GM21723 (cell line): ENCODE measurements around the gene SYNGR4.

Experiments
- ATAC-seq: cut with Tn5 transposase; IDR thresholded peaks from one replicate; pipeline ENCODE4 v1.9.1; 2021; ENCODE audit warnings: mild to moderate bottlenecking, moderate library complexity; ENCODE audit not compliant: unreplicated experiment

SYNGR4 gene

DNA sequence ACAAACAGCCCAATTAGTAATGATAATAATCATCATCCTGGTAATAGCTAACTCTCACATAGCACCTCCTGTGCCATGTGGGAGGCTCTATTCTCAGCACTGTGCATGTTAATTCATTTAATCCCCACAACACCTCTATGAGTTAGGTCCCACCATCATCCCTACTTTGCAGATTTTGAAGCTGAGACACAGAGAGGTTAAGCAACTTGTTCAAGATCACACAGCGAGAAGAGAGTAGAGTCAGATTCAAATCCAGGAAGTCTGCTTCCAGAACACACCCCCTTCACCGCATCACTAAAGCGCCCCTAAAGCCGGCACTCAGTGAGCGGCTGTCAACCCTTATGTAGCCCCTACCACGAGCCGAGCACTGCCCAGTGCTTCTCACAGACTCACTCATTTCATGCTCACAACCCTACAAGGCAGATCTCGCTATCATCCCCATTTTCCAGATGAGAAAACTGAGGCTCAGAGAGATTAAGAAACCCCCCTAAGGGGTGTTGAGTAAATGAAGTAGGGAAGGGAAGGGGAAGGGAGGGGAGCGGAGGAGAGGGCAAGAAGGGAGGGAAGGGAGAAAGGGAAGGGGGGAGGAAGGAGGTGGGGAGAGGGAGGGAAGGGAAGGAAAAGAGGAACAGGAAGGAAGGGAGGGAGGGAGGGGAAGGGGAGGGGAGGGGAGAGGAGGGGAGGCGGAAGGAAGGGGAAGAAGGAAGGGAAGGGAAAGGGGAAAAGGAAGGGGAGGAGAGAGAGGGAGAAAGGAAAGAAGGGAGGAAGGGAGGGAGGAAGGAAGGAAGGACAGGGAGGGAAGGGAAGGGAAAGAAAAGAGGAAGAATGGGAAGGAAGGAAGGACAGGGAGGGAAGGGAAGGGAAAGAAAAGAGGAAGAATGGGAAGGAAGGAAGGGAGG lies 22.4 kb upstream of the SYNGR4 start:
- ATAC-seq, result no peak

- ATAC-seq, result no peak
These were observed 21.8 kb upstream of the SYNGR4 start for GRCh38 chr19:48342414-48342738.

GRCh38 chr19:48342841-48343540 lies 21.2 kb upstream of the SYNGR4 start:
- no peak for ATAC-seq

DNA sequence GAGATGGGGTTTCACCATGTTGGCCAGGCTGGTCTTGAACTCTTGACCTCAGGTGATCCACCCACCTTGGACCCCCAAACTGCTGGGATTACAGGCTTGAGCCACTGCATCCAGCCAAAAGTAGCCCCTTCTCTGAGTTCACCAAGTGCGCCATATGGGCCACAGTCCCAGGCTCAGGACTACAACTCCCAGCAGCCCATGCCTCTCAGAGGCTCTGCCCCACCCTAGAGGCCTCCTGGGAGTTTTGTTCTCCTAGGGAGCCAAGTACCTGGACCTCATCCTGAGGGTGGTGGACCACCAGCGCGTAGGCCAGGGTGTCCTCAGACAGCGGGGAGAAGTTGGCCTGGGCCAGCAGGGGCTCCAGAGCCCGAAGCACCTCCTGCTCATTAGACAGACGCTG lies 19.3 kb upstream of the SYNGR4 start:
- no peak for ATAC-seq

- no peak for ATAC-seq
These were observed 18.0 kb upstream of the SYNGR4 start for GRCh38 chr19:48346191-48346590.

DNA sequence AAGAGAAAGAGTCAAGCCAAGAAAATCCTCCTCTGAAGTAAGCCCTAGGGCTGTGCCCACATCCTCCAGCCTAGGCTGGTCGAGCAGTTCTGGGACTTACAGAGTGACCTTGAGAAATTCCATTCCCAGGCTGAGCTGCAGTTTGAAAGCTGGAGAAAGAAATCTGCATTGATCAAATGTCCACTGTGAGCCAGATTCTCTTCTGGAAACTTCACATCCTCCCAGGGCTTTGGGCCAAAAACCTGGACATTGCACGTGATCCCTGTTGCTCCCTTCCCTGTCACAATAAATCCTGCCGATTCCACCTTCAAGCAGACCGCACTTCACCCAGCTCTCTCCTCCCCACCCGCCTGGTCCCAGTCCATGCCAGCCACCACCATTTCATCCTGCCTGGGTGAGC lies 16.1 kb upstream of the SYNGR4 start:
- ATAC-seq, result no peak

- no peak for ATAC-seq
These were observed 15.4 kb upstream of the SYNGR4 start for GRCh38 chr19:48348737-48349136.

DNA sequence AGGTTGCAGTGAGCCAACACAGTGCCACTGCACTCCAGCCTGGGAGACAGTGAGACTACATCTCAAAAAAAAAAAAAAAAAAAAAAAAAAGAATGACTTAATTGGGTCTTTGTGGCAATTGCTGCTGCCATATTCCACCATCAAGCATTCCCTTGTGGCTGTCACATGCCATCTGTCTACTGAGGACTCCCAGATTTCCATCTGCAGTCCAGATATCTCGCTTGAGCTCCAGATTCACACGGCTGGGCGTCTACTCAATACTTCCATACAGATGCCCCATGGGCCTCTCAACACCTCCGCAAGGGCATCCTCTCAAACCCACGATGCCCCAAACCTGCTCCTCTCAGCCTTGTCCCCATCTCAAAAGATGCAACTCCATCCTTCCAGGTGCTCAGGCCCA lies 13.3 kb upstream of the SYNGR4 start:
- no peak for ATAC-seq

GRCh38 chr19:48351341-48351752 lies 12.8 kb upstream of the SYNGR4 start:
- ATAC-seq, result no peak

DNA sequence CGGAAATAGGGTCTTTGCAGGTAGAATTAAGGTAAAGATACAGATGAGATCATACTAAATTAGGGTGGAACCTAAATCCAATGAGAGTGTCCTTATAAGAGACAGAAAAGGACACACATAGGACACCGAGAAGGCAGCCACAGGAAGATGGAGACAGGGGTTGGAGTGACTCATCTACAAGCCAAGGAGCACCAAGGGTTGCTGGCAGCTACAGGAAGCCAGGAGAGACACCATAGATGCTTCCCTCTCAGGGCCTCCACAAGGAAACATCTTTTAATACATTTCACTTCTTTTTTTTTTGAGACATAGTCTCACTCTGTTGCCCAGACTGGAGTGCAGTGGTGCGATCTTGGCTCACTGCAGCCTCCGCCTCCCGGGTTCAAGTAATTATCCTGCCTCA lies 10.5 kb upstream of the SYNGR4 start:
- no peak for ATAC-seq

GRCh38 chr19:48354332-48354992 lies 9.7 kb upstream of the SYNGR4 start:
- ATAC-seq, result no peak

DNA sequence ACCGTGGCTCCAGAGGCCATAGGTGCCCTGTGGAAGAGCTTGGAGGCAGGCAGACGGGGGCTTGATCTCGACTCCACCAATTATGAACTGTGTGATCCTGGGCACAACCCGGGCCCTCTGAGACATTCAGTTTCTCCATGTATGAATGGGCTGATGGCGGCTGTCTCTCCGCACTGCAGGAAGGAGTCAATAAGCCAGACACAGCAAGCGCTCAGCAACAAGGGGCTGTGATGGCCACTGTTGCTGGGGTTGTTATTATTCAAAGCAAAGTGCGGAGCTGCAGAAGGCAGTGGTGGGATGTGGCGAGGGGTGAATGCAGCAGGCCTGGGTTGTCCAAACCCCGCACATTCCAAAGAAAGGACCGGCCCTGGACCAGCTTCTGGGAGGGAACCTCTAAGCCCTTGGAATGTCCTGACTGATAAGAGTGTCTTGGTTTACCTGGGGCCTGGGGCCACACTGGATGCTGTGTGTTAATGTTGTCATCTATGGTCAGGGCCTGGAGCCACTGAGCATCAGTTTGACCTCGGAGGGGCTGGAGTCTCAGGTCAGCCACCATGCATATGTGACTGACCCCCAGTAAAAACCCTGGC lies 8.7 kb upstream of the SYNGR4 start:
- ATAC-seq, result no peak

GRCh38 chr19:48359123-48359522 lies 5.0 kb upstream of the SYNGR4 start:
- no peak for ATAC-seq

DNA sequence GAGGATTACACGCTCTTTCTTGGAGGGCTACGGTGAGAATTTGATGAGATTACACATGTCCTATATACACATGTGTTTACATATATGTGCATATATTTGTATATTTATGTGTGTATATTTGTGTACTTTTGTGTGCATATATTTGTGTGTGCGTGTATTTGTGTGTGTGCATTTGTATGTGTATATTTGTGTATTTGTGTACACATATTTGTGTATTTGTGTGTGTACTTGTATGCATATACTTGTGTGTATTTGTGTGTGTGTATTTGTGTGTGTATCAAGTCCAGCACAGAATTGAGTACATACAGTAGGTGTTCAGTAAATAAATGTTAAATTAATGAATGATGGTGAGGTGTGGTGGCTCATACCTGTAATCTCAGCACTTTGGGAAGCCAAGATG lies 2.3 kb upstream of the SYNGR4 start:
- ATAC-seq, result no peak

GRCh38 chr19:48362716-48363499 lies 1.3 kb upstream of the SYNGR4 start:
- peak; percentile 60 for ATAC-seq

DNA sequence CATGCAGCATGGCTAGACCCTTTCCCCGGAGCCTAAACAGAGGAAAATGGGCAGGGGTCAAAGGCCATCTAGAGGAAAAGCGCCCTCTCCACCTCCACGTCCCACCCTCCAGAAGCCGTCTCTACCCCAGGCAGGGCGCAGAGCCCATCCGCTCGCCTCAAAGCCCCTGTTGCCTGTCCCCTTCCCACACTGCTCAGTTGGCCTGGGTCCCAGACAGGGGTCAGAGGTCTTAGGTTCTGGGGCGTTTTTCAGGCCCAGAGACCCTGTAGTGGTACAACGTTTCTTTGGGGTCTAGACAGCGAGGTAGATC lies 712 bp upstream of the SYNGR4 start:
- ATAC-seq, result peak; percentile 6

DNA sequence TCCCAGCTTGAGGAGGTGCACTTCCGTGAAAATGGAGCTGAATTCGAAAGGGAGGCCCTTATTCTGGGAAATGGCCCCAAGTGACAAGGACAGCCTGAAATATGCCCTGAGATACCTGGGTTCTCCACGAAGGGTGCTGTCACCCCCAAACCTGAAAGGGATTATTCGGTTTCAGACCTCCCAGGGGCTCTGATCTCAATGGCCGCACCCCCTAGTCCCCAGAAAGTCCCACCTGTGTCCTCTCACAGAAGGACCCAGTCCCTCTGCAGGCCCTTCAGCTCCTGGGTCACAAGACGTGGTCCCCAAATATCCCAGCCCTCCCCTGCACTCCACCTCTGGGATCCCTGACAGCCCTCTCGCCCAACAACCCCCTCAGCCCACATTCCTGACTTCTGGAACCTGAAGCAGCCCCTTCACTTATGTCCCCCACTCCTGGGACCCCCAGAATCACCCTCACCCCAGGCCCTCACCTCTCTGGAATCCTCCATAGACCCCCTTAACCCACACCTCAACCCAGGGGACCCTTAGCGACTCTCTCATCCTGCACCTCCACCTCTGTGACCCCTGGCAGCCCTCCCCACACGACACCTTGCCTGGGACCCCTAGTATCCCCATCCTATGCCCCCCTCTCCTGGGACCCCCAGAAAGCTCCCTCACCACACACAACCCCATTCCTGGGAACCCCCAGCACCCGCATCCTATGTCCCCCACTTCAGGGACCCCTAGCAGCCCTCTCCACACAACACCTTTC lies 606 bp downstream of the SYNGR4 start:
- ATAC-seq, result no peak

DNA sequence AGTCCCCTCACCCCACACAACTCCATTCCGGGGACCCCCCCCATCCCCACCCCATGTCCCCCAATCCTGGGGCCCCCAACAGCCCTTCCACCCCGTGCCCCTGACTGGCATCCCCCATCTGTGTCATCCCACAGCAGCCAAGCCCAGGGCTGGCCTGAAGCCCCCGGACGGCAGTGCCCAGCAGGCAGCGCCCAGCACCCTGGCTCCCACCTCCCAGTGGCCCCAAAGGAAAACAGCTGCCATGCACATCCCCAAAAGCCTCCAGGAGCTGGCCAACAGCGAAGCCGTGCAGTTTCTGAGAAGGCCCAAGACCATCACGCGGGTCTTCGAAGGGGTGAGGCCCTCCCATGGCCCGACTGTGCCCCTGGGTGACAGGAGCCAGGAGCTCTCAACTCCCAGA lies 1.4 kb downstream of the SYNGR4 start:
- no peak for ATAC-seq

DNA sequence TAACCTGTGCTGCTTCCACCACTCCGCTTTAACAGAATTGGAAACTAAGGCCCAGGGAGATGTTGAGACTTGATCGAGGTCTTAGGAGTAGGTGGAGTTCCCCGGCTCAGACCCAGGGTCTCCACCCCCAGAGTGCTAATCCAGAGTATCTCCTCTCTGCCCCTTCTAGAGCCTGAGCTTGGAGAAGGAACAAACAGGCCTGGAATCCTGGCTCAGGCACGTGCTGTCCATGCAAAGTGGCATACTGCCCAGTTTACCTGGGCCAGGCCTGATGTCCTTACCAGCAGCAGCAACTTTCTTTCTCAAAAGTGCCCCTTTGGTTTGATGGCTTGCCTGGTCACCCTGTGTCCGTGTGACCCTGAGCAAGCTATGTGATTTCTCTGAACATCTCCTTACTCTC lies 3.7 kb downstream of the SYNGR4 start:
- ATAC-seq, result no peak

DNA sequence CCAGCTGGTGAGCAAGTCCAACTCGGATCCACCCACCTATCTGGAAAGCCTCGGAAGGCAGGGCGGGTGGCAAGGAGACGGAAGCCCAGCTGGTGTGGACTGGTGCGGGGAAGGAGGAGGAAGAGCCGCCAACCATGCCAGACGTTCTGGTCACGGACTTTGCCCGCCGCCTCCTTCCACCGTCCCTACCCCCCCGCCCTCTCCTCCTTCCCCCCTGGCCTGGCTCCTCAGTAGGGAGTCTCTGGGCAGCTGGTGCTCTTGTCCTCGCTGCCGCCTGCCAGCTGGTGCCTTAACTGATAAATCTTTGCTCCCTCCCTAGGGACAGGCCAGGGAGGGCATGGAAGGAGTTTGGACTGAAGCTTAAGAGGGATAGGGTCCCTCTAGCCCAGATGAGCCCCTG lies 4.8 kb downstream of the SYNGR4 start:
- ATAC-seq, result no peak
